ENCODE results near the gene CHCHD3. TPM values are rescaled to one million over a fixed set of nuclear protein-coding genes. Genes with fewer than 3 reads are reported as not detected.
"Not testable (repeated sequence)": the region's sequence is repeated elsewhere in the genome, so short reads cannot be mapped to it uniquely, and the experiment has no call there.

Gene CHCHD3
- total RNA-seq, 1 donor from 2014 or later = 42.2 TPM

- DNase-seq (ENCODE audit: low spot score) = no peak
Measured at GRCh38 chr7:132904209-132904608, 177.7 kb downstream of the CHCHD3 start.

GRCh38 chr7:132902294-132902693 lies 179.6 kb downstream of the CHCHD3 start:
- DNase-seq (ENCODE audit: low spot score) = not testable (repeated sequence)

- DNase-seq (ENCODE audit: low spot score) = no peak
Measured at GRCh38 chr7:132901241-132901640, 180.6 kb downstream of the CHCHD3 start.

GRCh38 chr7:132899833-132900232 lies 182.1 kb downstream of the CHCHD3 start:
- DNase-seq (ENCODE audit: low spot score) = no peak

GRCh38 chr7:132898641-132899175 lies 183.2 kb downstream of the CHCHD3 start:
- not testable (repeated sequence) for DNase-seq (ENCODE audit: low spot score)

GRCh38 chr7:132897093-132897687 lies 184.7 kb downstream of the CHCHD3 start:
- DNase-seq (ENCODE audit: low spot score) = no peak

- no peak for DNase-seq (ENCODE audit: low spot score)
Measured at GRCh38 chr7:132895231-132895630, 186.7 kb downstream of the CHCHD3 start.

- DNase-seq (ENCODE audit: low spot score) = no peak
Measured at GRCh38 chr7:132893560-132893959, 188.3 kb downstream of the CHCHD3 start.

- not testable (repeated sequence) for DNase-seq (ENCODE audit: low spot score)
Measured at GRCh38 chr7:132892744-132893143, 189.1 kb downstream of the CHCHD3 start.

- no peak for DNase-seq (ENCODE audit: low spot score)
Measured at GRCh38 chr7:132891554-132891953, 190.3 kb downstream of the CHCHD3 start.

GRCh38 chr7:132882714-132883428 lies 199.0 kb downstream of the CHCHD3 start:
- no peak for DNase-seq (ENCODE audit: low spot score)

GRCh38 chr7:132881317-132881716 lies 200.6 kb downstream of the CHCHD3 start:
- DNase-seq (ENCODE audit: low spot score) = no peak

GRCh38 chr7:132879579-132879978 lies 202.3 kb downstream of the CHCHD3 start:
- DNase-seq (ENCODE audit: low spot score) = no peak

- no peak for DNase-seq (ENCODE audit: low spot score)
Measured at GRCh38 chr7:132878204-132878919, 203.5 kb downstream of the CHCHD3 start.

GRCh38 chr7:132877573-132877972 lies 204.3 kb downstream of the CHCHD3 start:
- no peak for DNase-seq (ENCODE audit: low spot score)

- DNase-seq (ENCODE audit: low spot score) = no peak
Measured at GRCh38 chr7:132876576-132876975, 205.3 kb downstream of the CHCHD3 start.

- DNase-seq (ENCODE audit: low spot score) = no peak
Measured at GRCh38 chr7:132872034-132872433, 209.9 kb downstream of the CHCHD3 start.

- DNase-seq (ENCODE audit: low spot score) = no peak
Measured at GRCh38 chr7:132871419-132871818, 210.5 kb downstream of the CHCHD3 start.

- DNase-seq (ENCODE audit: low spot score) = no peak
Measured at GRCh38 chr7:132869166-132869861, 212.6 kb downstream of the CHCHD3 start.

GRCh38 chr7:132866551-132866950 lies 215.3 kb downstream of the CHCHD3 start:
- no peak for DNase-seq (ENCODE audit: low spot score)

- no peak for DNase-seq (ENCODE audit: low spot score)
Measured at GRCh38 chr7:132866144-132866531, 215.8 kb downstream of the CHCHD3 start.
